Measurements from ENCODE around the gene RAB31. TPM values are rescaled to one million over a fixed set of nuclear protein-coding genes. Genes with fewer than 3 reads are reported as not detected.
"Not testable (repeated sequence)": the region's sequence is repeated elsewhere in the genome, so short reads cannot be mapped to it uniquely, and the experiment has no call there.

Gene RAB31
- total RNA-seq, 1 experiment from 2014 or later = 64.3 TPM

- no peak for DNase-seq (ENCODE audit: low spot score)
- in situ Hi-C loops (cut with HindIII; ENCODE audit: low sequenced_read_pairs) = no loop called here
These were observed 177.9 kb downstream of the RAB31 start for GRCh38 chr18:9886005-9886348.

- in situ Hi-C loops (cut with HindIII; ENCODE audit: low sequenced_read_pairs) = no loop called here
- DNase-seq (ENCODE audit: low spot score) = no peak
These were observed 179.9 kb downstream of the RAB31 start for GRCh38 chr18:9887992-9888391.

- in situ Hi-C loops (cut with HindIII; ENCODE audit: low sequenced_read_pairs) = no loop called here
- no peak for DNase-seq (ENCODE audit: low spot score)
These were observed 182.1 kb downstream of the RAB31 start for GRCh38 chr18:9890196-9890595.

GRCh38 chr18:9890957-9891356, 182.9 kb downstream of the RAB31 start:
- in situ Hi-C loops (cut with HindIII; ENCODE audit: low sequenced_read_pairs) = no loop called here
- no peak for DNase-seq (ENCODE audit: low spot score)

- in situ Hi-C loops (cut with HindIII; ENCODE audit: low sequenced_read_pairs); DNase-seq (ENCODE audit: low spot score): not testable (repeated sequence)
These were observed 183.4 kb downstream of the RAB31 start for GRCh38 chr18:9891515-9891914.

GRCh38 chr18:9894454-9895068, 186.5 kb downstream of the RAB31 start:
- in situ Hi-C loops (cut with HindIII; ENCODE audit: low sequenced_read_pairs) = no loop called here

GRCh38 chr18:9897129-9897528, 189.0 kb downstream of the RAB31 start:
- DNase-seq (ENCODE audit: low spot score) = no peak
- in situ Hi-C loops (cut with HindIII; ENCODE audit: low sequenced_read_pairs) = no loop called here

More at GRCh38 chr18:9894454-9895068, 186.5 kb downstream of the RAB31 start:
- DNase-seq (ENCODE audit: low spot score) = no peak

GRCh38 chr18:9897787-9898291, 189.7 kb downstream of the RAB31 start:
- in situ Hi-C loops (cut with HindIII; ENCODE audit: low sequenced_read_pairs); DNase-seq (ENCODE audit: low spot score): not testable (repeated sequence)

GRCh38 chr18:9898792-9899549, 190.9 kb downstream of the RAB31 start:
- DNase-seq (ENCODE audit: low spot score) = no peak
- in situ Hi-C loops (cut with HindIII; ENCODE audit: low sequenced_read_pairs) = no loop called here

- DNase-seq (ENCODE audit: low spot score); in situ Hi-C loops (cut with HindIII; ENCODE audit: low sequenced_read_pairs): not testable (repeated sequence)
These were observed 191.4 kb downstream of the RAB31 start for GRCh38 chr18:9899550-9899930.

- in situ Hi-C loops (cut with HindIII; ENCODE audit: low sequenced_read_pairs) = no loop called here
- no peak for DNase-seq (ENCODE audit: low spot score)
These were observed 192.6 kb downstream of the RAB31 start for GRCh38 chr18:9900699-9901098.

- in situ Hi-C loops (cut with HindIII; ENCODE audit: low sequenced_read_pairs) = no loop called here
- no peak for DNase-seq (ENCODE audit: low spot score)
These were observed 193.3 kb downstream of the RAB31 start for GRCh38 chr18:9901377-9901776.

GRCh38 chr18:9902264-9902663, 194.2 kb downstream of the RAB31 start:
- DNase-seq (ENCODE audit: low spot score); in situ Hi-C loops (cut with HindIII; ENCODE audit: low sequenced_read_pairs): not testable (repeated sequence)

GRCh38 chr18:9902832-9903231, 194.7 kb downstream of the RAB31 start:
- no peak for DNase-seq (ENCODE audit: low spot score)
- in situ Hi-C loops (cut with HindIII; ENCODE audit: low sequenced_read_pairs) = no loop called here

- in situ Hi-C loops (cut with HindIII; ENCODE audit: low sequenced_read_pairs) = no loop called here
- no peak for DNase-seq (ENCODE audit: low spot score)
These were observed 197.4 kb downstream of the RAB31 start for GRCh38 chr18:9905401-9905922.

GRCh38 chr18:9906481-9906880, 198.4 kb downstream of the RAB31 start:
- no peak for DNase-seq (ENCODE audit: low spot score)
- in situ Hi-C loops (cut with HindIII; ENCODE audit: low sequenced_read_pairs) = no loop called here

- in situ Hi-C loops (cut with HindIII; ENCODE audit: low sequenced_read_pairs) = no loop called here
- DNase-seq (ENCODE audit: low spot score) = no peak
These were observed 199.8 kb downstream of the RAB31 start for GRCh38 chr18:9907867-9908266.

- in situ Hi-C loops (cut with HindIII; ENCODE audit: low sequenced_read_pairs) = no loop called here
- no peak for DNase-seq (ENCODE audit: low spot score)
These were observed 202.0 kb downstream of the RAB31 start for GRCh38 chr18:9910071-9910470.

GRCh38 chr18:9910661-9911060, 202.6 kb downstream of the RAB31 start:
- in situ Hi-C loops (cut with HindIII; ENCODE audit: low sequenced_read_pairs) = no loop called here
- DNase-seq (ENCODE audit: low spot score) = no peak

- in situ Hi-C loops (cut with HindIII; ENCODE audit: low sequenced_read_pairs) = no loop called here
- no peak for DNase-seq (ENCODE audit: low spot score)
These were observed 203.1 kb downstream of the RAB31 start for GRCh38 chr18:9911226-9911625.

Data from G401 (cell line).